Stimulated activated CD4-positive, alpha-beta T cell treated with anti-CD3 and anti-CD28 coated beads, Interleukin-2, amount 100 ng/mL, for 4 hours (primary cell): Measurements from ENCODE around the gene FBXO2.
"Not testable (repeated sequence)": the region's sequence is repeated elsewhere in the genome, so short reads cannot be mapped to it uniquely, and the experiment has no call there.

Experiments
- DNase-seq: peaks from one replicate; pipeline ENCODE4 v3.0.0-alpha.2; 2020; ENCODE audit warnings: low read depth

FBXO2 gene

GRCh38 chr1:11629184-11630016 lies 24.8 kb downstream of the FBXO2 start:
- DNase-seq, result no peak

GRCh38 chr1:11628767-11629166 lies 25.5 kb downstream of the FBXO2 start:
- no peak for DNase-seq

GRCh38 chr1:11626551-11626950 lies 27.7 kb downstream of the FBXO2 start:
- no peak for DNase-seq

GRCh38 chr1:11623702-11624101 lies 30.5 kb downstream of the FBXO2 start:
- DNase-seq, result no peak

- DNase-seq, result no peak
Observed at GRCh38 chr1:11622398-11622797, 31.8 kb downstream of the FBXO2 start.

- DNase-seq, result no peak
Observed at GRCh38 chr1:11620924-11621323, 33.3 kb downstream of the FBXO2 start.

GRCh38 chr1:11620405-11620804 lies 33.8 kb downstream of the FBXO2 start:
- DNase-seq, result no peak

GRCh38 chr1:11617741-11618140 lies 36.5 kb downstream of the FBXO2 start:
- no peak for DNase-seq

GRCh38 chr1:11617314-11617713 lies 36.9 kb downstream of the FBXO2 start:
- no peak for DNase-seq

- no peak for DNase-seq
Observed at GRCh38 chr1:11616766-11617165, 37.5 kb downstream of the FBXO2 start.

- no peak for DNase-seq
Observed at GRCh38 chr1:11615090-11615489, 39.1 kb downstream of the FBXO2 start.

- DNase-seq, result no peak
Observed at GRCh38 chr1:11613347-11613746, 40.9 kb downstream of the FBXO2 start.

GRCh38 chr1:11611638-11612327 lies 42.4 kb downstream of the FBXO2 start:
- no peak for DNase-seq

GRCh38 chr1:11610629-11611180 lies 43.5 kb downstream of the FBXO2 start:
- no peak for DNase-seq

GRCh38 chr1:11609378-11609777 lies 44.9 kb downstream of the FBXO2 start:
- DNase-seq, result not testable (repeated sequence)

GRCh38 chr1:11608596-11609130 lies 45.6 kb downstream of the FBXO2 start:
- not testable (repeated sequence) for DNase-seq

- DNase-seq, result no peak
Observed at GRCh38 chr1:11606775-11607174, 47.5 kb downstream of the FBXO2 start.

GRCh38 chr1:11602981-11603380 lies 51.2 kb downstream of the FBXO2 start:
- DNase-seq, result no peak

GRCh38 chr1:11602424-11602823 lies 51.8 kb downstream of the FBXO2 start:
- no peak for DNase-seq

- no peak for DNase-seq
Observed at GRCh38 chr1:11600836-11601235, 53.4 kb downstream of the FBXO2 start.

GRCh38 chr1:11599891-11600576 lies 54.2 kb downstream of the FBXO2 start:
- DNase-seq, result no peak

GRCh38 chr1:11598461-11598860 lies 55.8 kb downstream of the FBXO2 start:
- no peak for DNase-seq
